CD14-positive monocyte (primary cell): ENCODE data around the gene YWHAB. TPM values are rescaled to one million over a fixed set of nuclear protein-coding genes. Genes with fewer than 3 reads are reported as not detected.

Experiments
- DNase-seq, 3 donors: peaks; one replicate each; pipeline ENCODE4 v3.0.0-alpha.2; 2011 to 2022
- H2AFZ ChIP-seq: 2 replicates; pipeline ENCODE4 v1.6.0; 2012; ENCODE audit warnings: mild to moderate bottlenecking, low read depth, low read length, inconsistent platforms; ENCODE audit not compliant: insufficient read depth, poor library complexity, severe bottlenecking
- H3K27ac ChIP-seq, 2 donors: 1 replicate in 1 of 2; 2 replicates in 1 of 2; pipeline ENCODE4 v1.5.1; 2012 to 2013; ENCODE audit warnings: low read length in 2 of 2, control low read depth in 1 of 2, inconsistent platforms in 1 of 2, low read depth in 1 of 2, mild to moderate bottlenecking in 1 of 2
- H3K27me3 ChIP-seq, 2 donors: one replicate each; pipeline versions ENCODE4 v1.6.0 to v1.6.1; 2011 to 2013; ENCODE audit warnings: low read length in 2 of 2; ENCODE audit not compliant: control insufficient read depth in 2 of 2, insufficient read depth in 2 of 2
- H3K36me3 ChIP-seq, 2 donors: replicated peaks in 1 of 2; 1 replicate in 1 of 2; 2 replicates in 1 of 2; pipeline versions ENCODE4 v1.5.1 to v1.6.1; 2012 to 2013; ENCODE audit warnings: low read length in 2 of 2, control low read depth in 1 of 2, inconsistent platforms in 1 of 2, mild to moderate bottlenecking in 1 of 2; ENCODE audit not compliant: insufficient read depth in 2 of 2, control insufficient read depth in 1 of 2
- H3K4me1 ChIP-seq, 2 donors: 1 replicate in 1 of 2; 2 replicates in 1 of 2; pipeline versions ENCODE4 v1.5.1 to v1.6.1; 2012 to 2013; ENCODE audit warnings: low read length in 2 of 2, control low read depth in 1 of 2, inconsistent platforms in 1 of 2, mild to moderate bottlenecking in 1 of 2, moderate library complexity in 1 of 2; ENCODE audit not compliant: insufficient read depth in 2 of 2, control insufficient read depth in 1 of 2
- H3K4me2 ChIP-seq: replicated peaks from 2 replicates; pipeline ENCODE3; 2012; ENCODE audit warnings: low read length, moderate library complexity, mild to moderate bottlenecking; ENCODE audit not compliant: poor library complexity, severe bottlenecking; ENCODE audit errors: extremely low read depth
- H3K4me3 ChIP-seq, 3 experiments: fragments of 200-600 bp in 1 of 3; sonication (generic) in 1 of 3; replicated peaks in 1 of 3; 1 replicate in 2 of 3; 2 replicates in 1 of 3; pipeline ENCODE4 v1.5.1; 2011 to 2013; ENCODE audit warnings: low read length in 3 of 3, mild to moderate bottlenecking in 3 of 3, control low read depth in 2 of 3, low read depth in 2 of 3, inconsistent platforms in 1 of 3, moderate library complexity in 1 of 3
- H3K79me2 ChIP-seq: 2 replicates; pipeline ENCODE4 v1.6.0; 2012; ENCODE audit warnings: mild to moderate bottlenecking, control low read depth, inconsistent platforms, low read length, moderate library complexity; ENCODE audit not compliant: insufficient read depth
- H3K9ac ChIP-seq: 2 replicates; pipeline ENCODE4 v1.6.0; 2017; ENCODE audit warnings: low read length, mild to moderate bottlenecking; ENCODE audit not compliant: insufficient read depth, poor library complexity, severe bottlenecking
- H3K9me3 ChIP-seq, 2 donors: replicated peaks in 1 of 2; 1 replicate in 1 of 2; 2 replicates in 1 of 2; pipeline versions ENCODE4 v1.5.1 to v1.6.1; 2012 to 2013; ENCODE audit warnings: low read length in 2 of 2, control low read depth in 1 of 2; ENCODE audit not compliant: control insufficient read depth in 1 of 2, insufficient read depth in 1 of 2
- H4K20me1 ChIP-seq: 2 replicates; pipeline ENCODE4 v1.6.0; 2012; ENCODE audit warnings: mild to moderate bottlenecking, low read length, control low read depth, moderate library complexity; ENCODE audit not compliant: insufficient read depth
- H3K27ac Mint-ChIP-seq, 7 donors: one replicate each; pipeline ENCODE4 v1.8.0; 2020; ENCODE audit warnings: mild to moderate bottlenecking in 7 of 7, mixed read lengths in 7 of 7, moderate library complexity in 6 of 7, inconsistent platforms in 2 of 7
- H3K27me3 Mint-ChIP-seq, 3 donors: one replicate each; pipeline ENCODE4 v1.8.0; 2021 to 2022; ENCODE audit warnings: low read depth in 3 of 3, mild to moderate bottlenecking in 3 of 3, mixed read lengths in 3 of 3, moderate library complexity in 3 of 3, inconsistent platforms in 1 of 3
- H3K36me3 Mint-ChIP-seq, 2 donors: one replicate each; pipeline ENCODE4 v1.8.0; 2020; ENCODE audit warnings: mixed read lengths in 2 of 2, inconsistent platforms in 1 of 2, mild to moderate bottlenecking in 1 of 2
- H3K4me1 Mint-ChIP-seq: one replicate; pipeline ENCODE4 v1.8.0; 2020; ENCODE audit warnings: mild to moderate bottlenecking, mixed read lengths
- H3K4me3 Mint-ChIP-seq, 2 donors: one replicate each; pipeline ENCODE4 v1.8.0; 2020; ENCODE audit warnings: mild to moderate bottlenecking in 2 of 2, mixed read lengths in 2 of 2, moderate library complexity in 1 of 2
- H3K9me3 Mint-ChIP-seq, 7 donors: one replicate each; pipeline ENCODE4 v1.8.0; 2020 to 2022; ENCODE audit warnings: mixed read lengths in 7 of 7, mild to moderate bottlenecking in 6 of 7, moderate library complexity in 6 of 7, inconsistent platforms in 2 of 7
- WGBS: methylation state at CpG from one replicate; pipeline ENCODE4 v1.1.5; 2013; ENCODE audit warnings: missing lambda C conversion rate; ENCODE audit not compliant: insufficient coverage; 5-methylcytosine and 5-hydroxymethylcytosine counted together
- intact Hi-C, 2 donors: fragments of 100-400 bp; cut with micrococcal nuclease; formaldehyde crosslinking; loops; one replicate each; pipeline versions ENCODE4 v1.15.0 to v1.15.1; 2023
- polyA plus RNA-seq, 3 donors: library from polyadenylated mRNA; depleted of rRNA in 1 of 3; unstranded in 2 of 3; stranded (reverse) in 1 of 3; fragments of 300-500 nt in 2 of 3; fragments of >200 nt in 1 of 3; fragmentation: Illumina TruSeq in 2 of 3; gene quantifications; 1 replicate in 2 of 3; 2 replicates in 1 of 3; pipeline ENCODE4 v1.2.3, GENCODE V29; 2012 to 2021
- TF ChIP-seq, protein P1 (sequence below): fragments of 200-600 bp; IDR thresholded peaks from one replicate; pipeline ENCODE4 v1.8.0; 2022; ENCODE audit warnings: antibody characterized with exemption, mild to moderate bottlenecking

YWHAB gene
- polyA plus RNA-seq, 3 donors, result 126 to 654 (median 504) TPM

DNA sequence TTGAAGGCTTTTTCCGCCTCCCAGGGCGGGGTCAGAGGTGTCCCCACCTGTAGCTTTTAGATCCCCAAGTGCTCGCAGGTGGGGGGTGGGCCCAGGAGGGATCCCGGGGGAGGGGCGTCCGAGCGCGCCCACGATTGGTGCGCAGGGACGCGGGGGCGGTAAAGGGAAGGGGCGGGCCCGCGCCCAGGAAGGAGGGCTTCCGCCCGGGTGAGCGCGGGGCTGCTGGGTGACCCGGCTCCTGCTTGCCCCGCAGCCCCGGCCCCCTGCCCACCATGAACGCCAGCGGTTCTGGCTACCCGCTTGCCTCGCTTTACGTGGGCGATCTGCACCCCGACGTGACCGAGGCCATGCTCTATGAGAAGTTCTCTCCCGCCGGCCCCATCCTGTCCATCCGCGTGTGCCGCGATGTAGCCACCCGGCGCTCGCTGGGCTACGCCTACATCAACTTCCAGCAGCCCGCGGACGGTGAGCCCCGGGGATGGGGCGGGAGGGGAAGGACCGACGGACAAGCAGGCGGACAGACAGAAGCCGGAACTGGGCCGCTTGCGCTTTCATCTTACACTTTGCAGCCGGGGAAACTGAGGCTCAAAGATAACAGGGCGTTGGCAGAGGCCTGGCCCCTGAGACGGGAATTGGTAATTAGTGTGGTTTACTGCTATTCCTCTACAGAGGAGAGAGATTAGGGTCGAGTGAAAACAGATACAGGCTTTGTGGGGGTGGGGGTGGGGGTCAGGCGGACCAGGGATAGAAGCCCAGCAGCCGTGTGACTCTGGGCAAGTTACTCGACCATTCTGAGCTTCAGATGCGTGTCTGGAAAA is 24.6 kb downstream of the YWHAB start, which contains the start of gene PABPC1L:
PABPC1L (plus strand) TSS at position 189 of the 818 bp plus-strand sequence; CDS start at position 273, 84 bp downstream.
- intact Hi-C loops, result no loop called here
- H3K27ac ChIP-seq, result peak within 1 kb of the TSS in 1 of 2 donors; percentile 59
- H3K4me3 Mint-ChIP-seq, result peak within 1 kb of the TSS; percentile 89 to 93
- H3K4me1 Mint-ChIP-seq, result peaks cover 30% of the 10 kb centered on the region
- peak within 1 kb of the TSS; percentile 84 for H3K4me2 ChIP-seq
- peaks cover 30 to 38% of the 10 kb centered on the region in 2 donors for H3K36me3 ChIP-seq
- no peaks in the 10 kb centered on the region for H3K9me3 ChIP-seq
- H3K27me3 ChIP-seq, result no peaks in the 10 kb centered on the region
- DNase-seq, result peak; percentile 36 to 53 (median 49)
- H3K27me3 Mint-ChIP-seq, result no peaks in the 10 kb centered on the region
- peak within 1 kb of the TSS; percentile 63 for H2AFZ ChIP-seq
- H3K9me3 Mint-ChIP-seq, result no peaks in the 10 kb centered on the region
- 3% methylated on average over 60 of the region's 61 CpGs for WGBS
- H4K20me1 ChIP-seq, result peaks cover 49% of the 10 kb centered on the region
- peaks cover 5% of the 10 kb centered on the region for H3K79me2 ChIP-seq
- H3K9ac ChIP-seq, result peak within 1 kb of the TSS; percentile 54
- H3K36me3 Mint-ChIP-seq, result peaks cover 45 to 49% of the 10 kb centered on the region in 2 donors
- H3K4me3 ChIP-seq, result peak within 1 kb of the TSS; percentile 36 to 79 (median 41)
- TF ChIP-seq, protein P1, sequence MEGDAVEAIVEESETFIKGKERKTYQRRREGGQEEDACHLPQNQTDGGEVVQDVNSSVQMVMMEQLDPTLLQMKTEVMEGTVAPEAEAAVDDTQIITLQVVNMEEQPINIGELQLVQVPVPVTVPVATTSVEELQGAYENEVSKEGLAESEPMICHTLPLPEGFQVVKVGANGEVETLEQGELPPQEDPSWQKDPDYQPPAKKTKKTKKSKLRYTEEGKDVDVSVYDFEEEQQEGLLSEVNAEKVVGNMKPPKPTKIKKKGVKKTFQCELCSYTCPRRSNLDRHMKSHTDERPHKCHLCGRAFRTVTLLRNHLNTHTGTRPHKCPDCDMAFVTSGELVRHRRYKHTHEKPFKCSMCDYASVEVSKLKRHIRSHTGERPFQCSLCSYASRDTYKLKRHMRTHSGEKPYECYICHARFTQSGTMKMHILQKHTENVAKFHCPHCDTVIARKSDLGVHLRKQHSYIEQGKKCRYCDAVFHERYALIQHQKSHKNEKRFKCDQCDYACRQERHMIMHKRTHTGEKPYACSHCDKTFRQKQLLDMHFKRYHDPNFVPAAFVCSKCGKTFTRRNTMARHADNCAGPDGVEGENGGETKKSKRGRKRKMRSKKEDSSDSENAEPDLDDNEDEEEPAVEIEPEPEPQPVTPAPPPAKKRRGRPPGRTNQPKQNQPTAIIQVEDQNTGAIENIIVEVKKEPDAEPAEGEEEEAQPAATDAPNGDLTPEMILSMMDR, result no peak
- H3K4me1 ChIP-seq, result peaks cover 19 to 24% of the 10 kb centered on the region in 2 donors
- peak within 1 kb of the TSS; percentile 46 to 81 (median 63) for H3K27ac Mint-ChIP-seq

DNA sequence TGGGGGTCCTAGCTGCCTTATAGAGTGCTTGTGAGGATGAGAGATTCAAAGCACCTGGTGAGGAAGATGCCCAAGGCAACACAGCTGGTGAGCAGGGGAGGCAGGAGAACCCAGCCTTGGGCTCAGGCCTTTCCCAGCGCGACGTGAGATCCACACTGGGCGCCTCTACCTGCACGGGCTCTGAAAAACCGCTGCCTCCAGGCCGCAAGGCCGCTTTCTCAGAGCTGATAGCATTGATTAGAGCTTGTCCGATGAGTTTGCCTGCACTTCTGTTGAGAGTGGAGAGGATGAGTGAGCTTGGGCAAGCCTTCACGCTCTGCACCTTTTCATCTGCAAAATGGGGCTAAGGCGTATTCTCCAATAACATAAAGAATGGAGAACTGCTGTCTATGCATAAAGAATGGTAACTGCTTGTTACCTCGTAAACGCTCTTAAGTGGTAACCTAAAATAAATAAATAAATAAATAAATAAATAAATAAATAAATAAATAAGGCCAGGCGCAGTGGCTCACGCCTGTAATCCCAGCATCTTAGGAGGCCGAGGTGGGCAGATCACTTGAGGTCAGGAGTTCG is 25.3 kb downstream of the YWHAB start:
- H3K9ac ChIP-seq, result peak overlapping the region; percentile 54

More for the DNA sequence above, 25.3 kb downstream of the YWHAB start:
- Histone ChIP-seq H2AFZ (peak overlapping the region; percentile 63), H3K4me1 (peaks cover 19 to 24% of the 10 kb centered on the region in 2 donors), H3K79me2 (peaks cover 2% of the 10 kb centered on the region), H3K36me3 (peaks cover 23 to 32% of the 10 kb centered on the region in 2 donors), H3K4me2 (peak overlapping the region; percentile 84), H3K27ac (peak overlapping the region in 1 of 2 donors; percentile 59), H3K4me3 (peak overlapping the region in 2 of 3 experiments; percentile 36 to 79), H3K27me3 (no peaks in the 10 kb centered on the region), H4K20me1 (peaks cover 42% of the 10 kb centered on the region), H3K9me3 (no peaks in the 10 kb centered on the region)
- Mint-ChIP-seq H3K4me1 (peaks cover 30% of the 10 kb centered on the region), H3K27me3 (no peaks in the 10 kb centered on the region), H3K36me3 (peaks cover 42% of the 10 kb centered on the region in 2 donors), H3K4me3 (peak overlapping the region; percentile 89 to 93), H3K9me3 (no peaks in the 10 kb centered on the region), H3K27ac (peak overlapping the region in 1 of 7 donors; percentile 54)
- intact Hi-C loops, result no loop called here
- WGBS, result 80% methylated on average over 3 of the region's 17 CpGs
- TF ChIP-seq, protein P1, result no peak
- DNase-seq, result no peak
